ENCODE data around the gene CHST11.

GRCh38 chr12:104407438-104407837 lies 49.3 kb upstream of the CHST11 start:
- TF ChIP-seq CTCF (IDR thresholded peaks at IDR 0.05) (no peak), EP300 (IDR thresholded peaks at IDR 0.05) (no peak), POLR2A (IDR thresholded peaks at IDR 0.05) (no peak)

Measured in ovary (tissue), 3 donors.